AG08396 (cell line): ENCODE results near the gene HIRA.
"Not testable (repeated sequence)": the region's sequence is repeated elsewhere in the genome, so short reads cannot be mapped to it uniquely, and the experiment has no call there.

Experiments used
- DNase-seq: peaks from one replicate; pipeline ENCODE4 v3.0.0; 2012; ENCODE audit warnings: low spot score, mixed read lengths

The HIRA gene

DNA sequence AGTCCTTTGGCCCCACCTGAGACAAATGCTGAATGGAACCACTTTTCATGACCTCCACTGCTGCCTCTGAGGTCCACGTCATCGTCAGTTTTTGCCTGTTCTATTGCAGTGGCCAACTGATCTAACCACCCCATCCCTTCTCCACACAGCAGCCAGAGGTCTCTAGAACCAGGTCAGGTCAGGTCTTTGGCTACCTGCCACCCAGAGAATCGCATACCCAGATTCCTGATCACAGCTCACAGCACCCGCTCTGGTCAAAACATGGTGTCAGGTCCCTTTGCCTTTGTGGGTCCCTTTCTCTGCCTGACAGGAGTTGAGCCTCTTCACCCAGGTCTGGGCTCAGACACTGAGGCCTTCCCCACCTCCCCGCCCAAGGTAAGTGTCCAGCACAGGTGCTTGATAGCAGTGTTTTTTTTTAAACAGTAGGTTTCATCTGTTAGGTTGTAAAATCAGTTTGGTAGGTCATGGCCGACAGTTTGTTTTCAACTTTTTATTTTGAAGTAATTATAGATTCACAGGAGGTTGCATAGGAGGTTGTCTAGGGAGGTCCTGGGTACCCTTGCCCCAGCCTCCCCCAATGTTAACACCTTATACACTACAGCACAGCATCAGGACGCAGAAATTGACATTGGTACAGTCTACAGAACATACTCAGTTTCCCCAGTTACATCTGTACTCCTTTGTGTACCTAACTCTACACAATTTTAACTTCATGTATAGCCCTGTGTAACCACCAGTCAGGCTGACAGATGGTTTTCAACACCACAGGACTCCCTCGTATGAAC, 9.1 kb upstream of the HIRA start:
- DNase-seq, result no peak

DNA sequence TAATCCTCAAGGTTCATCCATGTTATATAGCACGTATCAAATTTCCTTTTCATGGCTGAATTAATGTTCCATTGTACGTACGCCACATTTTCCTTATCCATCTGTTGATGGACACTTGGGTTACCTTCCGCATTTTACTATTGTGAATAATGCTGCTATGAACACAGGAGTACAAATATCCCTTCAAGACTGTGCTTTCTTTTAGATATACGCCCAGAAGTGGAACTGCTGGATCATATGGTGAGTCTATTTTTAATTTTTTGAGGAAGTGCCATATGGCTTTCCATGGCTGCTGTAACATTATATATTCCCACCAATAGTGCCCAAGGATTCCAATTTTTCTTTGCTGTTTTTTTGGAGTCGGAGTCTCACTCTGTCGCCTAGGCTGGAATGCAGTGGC, 6.8 kb upstream of the HIRA start:
- no peak for DNase-seq

DNA sequence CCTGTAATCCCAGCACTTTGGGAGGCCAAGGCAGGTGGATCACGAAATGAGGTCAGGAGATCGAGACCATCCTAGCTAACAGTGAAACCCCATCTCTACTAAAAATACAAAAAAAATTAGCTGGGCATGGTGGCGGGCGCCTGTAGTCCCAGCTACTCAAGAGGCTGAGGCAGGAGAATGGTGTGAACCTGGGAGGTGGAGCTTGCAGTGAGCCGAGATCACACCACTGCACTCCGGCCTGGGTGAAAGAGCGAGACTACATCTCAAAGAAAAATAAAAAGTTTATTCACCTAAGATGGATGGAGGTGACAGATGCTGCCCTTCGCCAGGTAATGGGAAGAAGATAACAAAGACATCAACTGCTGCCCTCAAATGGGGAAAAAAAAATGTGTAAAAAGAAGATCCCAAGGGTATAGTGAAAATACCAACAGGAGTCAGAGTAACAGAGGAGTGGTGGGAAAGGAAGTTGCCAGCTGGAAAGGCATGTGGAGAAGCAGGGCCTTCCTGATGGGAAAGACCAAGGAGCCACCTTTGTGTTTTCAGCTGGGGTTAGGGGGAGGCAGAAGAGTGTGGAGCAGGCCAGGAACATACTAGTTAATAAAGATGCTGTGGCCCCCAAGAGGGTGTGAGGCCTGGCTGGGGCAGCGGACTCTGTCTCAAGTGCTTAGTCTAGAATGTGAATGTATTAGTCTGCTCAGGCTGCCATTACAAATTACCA, 5.1 kb upstream of the HIRA start:
- DNase-seq, result not testable (repeated sequence)

DNA sequence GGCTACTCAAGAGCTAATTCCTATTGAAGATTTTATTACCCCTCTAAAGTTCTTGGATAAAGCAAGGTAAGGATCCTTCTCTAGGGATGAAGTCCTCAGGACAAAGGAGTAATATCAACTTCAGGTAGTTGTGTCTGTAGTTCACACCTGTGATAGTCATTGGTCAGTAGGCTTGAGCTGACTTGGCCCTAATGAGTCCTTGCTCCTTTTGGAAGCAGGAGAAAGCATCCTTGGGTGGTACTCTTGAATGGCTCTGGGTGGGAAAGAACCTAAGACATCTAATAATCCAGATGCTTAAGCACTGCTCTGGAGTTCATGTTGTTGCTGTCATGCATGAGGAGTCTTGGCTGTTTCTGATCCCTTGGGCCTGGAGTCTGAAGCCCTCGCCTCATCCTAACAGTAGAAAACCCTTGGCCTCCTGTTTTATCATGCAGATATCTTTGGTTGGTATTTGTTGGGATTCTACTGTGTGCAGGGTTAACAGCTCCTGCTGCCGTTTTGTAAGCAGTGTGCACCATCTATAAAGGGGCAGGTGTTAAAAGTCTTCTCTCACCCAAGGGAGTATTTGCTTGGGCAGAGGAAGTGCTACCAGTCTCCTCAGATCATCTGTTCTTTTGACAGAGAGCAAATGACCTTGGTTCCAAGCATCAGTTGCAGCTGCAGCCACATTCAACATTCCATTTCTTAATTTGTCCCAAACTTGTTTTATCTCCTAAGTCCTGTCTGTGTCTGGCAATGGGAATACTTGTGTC, 3.5 kb upstream of the HIRA start:
- DNase-seq, result no peak

DNA sequence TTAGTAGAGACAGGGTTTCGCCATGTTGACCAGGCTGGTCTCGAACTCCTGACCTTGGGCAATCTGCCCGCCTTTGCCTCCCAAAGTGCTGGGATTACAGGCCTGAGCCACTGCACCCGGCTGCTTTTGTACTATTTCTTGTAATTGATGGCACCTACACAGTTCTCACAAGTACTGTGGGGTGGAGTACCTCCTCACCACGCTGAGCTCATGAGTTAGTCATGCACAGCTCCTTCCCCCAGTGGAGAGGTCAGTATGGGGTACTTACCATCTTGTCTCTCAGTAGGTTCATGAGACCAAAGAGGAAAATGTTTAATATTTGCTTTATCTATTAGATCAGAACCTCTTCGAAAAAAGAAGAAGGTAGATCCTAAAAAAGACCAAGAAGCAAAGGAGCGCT, 2.9 kb upstream of the HIRA start:
- no peak for DNase-seq

DNA sequence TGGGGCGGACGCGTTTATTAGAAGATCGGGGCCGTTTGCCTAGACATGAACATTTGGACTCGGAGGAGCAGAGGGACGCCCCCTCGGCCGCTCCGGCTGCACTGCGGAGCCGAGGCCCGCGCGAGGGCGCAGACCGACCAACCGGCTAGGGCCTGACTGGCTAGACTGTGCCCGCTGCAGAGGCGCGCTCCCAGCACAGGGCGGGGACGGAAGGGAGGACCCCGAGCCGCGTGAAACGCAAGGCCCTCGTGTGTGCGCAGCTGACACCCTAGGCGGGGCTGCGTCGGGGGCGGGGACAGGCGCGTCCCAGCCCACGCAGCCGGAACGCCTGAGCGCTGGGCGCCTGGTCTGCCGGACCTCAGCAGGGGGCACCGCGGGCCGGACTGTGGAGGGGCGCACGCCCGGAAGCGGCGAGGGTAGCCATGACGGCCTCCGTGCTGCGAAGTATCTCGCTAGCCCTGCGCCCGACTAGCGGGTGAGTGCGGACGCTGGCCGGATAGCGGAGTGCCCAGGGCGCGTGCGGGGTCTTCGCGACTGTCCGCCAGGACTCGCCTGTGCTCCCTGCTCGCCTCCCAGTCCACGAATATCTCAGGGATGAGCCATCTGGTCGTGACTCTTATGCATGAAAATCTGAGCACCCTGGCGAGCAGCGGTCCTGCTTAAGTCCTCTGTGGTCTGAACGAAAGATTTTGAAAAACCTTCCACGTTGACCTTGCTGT, 759 bp upstream of the HIRA start, which contains the start of gene MRPL40:
Gene MRPL40 (plus strand): TSS at position 413 of the 719 bp plus-strand sequence. CDS start 10 bp downstream, at position 423.
- peak; percentile 97 for DNase-seq

DNA sequence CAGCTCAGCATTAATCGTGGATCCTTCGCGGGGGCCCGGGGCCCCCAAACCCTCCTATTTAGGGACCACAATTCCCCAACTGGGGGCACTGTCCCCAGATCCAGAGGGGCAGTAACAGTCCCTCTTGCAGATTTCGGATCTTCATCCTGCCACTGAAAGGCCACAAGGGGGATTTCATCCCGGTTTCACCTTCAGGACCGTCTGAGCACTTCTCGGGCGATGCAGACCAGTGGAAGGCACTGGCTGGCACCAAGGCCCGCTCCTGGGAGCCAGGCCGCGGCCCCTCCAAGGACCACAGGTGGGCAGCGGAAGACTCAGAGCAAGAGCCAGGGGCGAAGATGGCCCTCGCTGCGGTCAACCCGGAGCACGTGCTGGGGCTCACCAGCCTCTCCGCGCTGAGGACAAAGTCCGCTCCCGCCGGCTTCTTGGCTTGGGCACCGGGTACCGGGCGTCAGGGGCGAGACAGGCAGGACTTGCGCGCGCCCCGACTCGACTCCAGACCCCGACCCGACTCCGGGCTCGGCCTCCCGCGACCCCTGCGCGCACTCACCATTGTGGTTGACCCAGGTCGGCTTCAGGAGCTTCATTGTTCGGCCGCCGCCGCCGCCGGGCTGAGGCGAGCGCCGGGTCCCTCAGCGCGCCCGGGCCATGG, 517 bp downstream of the HIRA start:
- DNase-seq, result peak; percentile 36

DNA sequence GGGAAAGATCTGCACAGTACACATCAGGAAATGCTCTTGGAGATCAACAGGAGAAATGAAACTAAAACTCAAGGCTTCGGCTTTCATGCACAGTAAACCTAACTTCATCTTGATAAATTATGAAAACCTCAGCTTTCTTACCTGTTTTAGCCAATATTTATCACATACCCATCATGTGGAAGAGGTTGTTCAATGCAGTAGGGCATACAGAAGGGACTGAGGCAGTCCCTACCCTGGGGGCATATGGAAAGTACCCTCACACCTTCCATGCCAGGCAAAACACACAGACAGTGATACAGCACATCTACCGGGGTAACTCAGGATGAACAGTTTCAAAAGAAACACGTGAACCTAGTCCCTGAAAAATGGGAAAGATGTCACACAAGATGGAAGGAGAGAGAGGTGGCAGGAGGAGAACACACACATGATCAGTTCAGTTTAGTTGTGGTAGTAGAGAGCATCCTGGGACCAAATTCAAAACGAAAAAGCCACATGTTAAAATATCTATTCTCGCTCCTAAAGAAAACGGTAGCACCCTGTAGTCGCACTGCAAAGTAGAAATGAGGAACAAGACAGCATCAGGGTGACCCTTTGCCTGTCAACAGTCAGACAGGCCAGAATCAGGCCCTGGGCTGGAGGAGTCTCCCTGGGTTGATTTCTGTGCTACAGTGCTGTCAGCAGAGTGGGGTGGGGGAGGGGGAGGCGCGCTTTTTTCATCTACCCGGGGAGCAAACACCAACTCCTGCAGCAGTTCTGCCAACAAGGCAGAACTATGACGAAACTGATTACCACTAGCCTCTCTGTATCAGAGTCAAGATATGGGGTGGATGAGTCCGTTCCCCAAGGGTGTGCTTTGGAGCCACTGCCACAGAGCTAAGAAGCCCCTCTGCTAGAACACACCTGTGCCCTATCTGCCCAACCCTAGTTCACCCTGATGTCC, 1.3 kb downstream of the HIRA start:
- peak; percentile 70 for DNase-seq

DNA sequence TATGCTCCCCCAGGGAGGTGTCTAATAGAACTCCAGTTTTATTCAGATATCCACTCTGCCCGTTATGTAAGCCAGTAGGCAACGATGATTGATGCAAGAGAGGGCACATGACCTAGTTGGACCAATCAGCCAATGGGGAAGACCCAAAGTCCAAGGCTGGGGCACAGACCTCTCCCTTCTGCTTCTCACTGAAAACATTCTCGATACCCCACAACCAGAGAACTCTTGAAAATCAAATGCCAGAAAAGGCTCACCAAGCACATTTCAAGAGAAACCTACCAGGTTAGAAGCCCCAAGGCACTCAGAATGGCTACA, 7.4 kb downstream of the HIRA start:
- DNase-seq, result no peak

DNA sequence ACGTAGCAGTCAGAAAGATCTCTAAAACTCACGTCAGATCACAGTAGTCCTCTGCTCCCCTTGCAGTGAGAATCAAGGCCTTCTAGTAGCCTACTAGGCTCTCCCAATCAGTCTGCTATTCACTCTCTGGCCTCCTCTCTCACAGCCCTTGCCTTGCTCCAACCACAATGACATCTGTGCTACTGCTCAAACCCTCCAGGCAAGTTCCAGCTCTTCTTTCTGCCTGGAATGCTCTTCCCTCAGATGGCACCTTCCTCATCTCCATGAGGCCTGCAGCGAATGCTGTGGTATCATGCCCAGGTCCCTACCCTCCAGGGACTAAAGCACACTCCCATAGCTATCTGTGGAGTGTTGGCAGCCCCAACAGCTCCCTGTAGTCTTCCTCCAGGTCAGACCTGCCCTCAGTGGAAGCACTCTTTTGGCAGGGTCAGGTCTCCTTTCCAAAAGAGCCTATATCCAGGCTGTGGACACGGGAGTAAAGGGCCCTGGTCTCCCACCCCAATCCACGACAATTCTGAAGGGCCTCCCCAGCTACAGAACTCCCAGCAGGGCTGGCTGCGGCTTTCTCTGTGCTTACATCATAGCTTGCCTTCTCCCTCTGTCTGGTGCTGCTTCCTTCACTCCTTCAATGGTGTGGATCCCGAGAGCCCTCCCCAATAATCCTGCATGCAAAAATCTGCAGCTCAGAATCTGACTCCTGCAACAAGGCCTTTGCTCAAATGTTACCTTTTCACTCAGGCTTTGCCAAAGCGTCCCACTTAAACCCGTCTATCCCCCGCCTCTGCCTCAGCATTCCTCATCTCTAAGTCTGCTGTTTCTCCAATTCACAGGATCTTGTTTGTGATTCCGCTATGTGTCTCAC, 8.9 kb downstream of the HIRA start:
- DNase-seq, result no peak

DNA sequence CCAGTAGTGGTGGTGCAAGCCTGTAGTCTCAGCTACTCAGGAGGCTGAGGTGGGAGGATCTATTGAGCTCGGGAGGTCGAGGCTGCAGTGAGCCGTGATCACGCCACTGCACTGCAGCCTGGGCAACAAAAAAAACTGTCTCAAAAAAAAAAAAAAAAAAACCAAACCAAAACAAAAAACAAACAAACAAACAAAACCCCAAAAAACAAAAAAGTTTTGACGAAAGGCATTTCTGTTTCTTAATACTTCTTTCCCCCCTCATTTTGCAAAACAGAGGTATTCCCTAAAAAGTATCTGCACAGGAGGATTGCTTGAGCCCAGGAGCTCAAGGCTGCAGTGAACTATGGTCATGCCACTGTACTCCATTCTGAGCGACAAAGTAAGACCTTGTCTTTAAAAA, 11.2 kb downstream of the HIRA start:
- no peak for DNase-seq

DNA sequence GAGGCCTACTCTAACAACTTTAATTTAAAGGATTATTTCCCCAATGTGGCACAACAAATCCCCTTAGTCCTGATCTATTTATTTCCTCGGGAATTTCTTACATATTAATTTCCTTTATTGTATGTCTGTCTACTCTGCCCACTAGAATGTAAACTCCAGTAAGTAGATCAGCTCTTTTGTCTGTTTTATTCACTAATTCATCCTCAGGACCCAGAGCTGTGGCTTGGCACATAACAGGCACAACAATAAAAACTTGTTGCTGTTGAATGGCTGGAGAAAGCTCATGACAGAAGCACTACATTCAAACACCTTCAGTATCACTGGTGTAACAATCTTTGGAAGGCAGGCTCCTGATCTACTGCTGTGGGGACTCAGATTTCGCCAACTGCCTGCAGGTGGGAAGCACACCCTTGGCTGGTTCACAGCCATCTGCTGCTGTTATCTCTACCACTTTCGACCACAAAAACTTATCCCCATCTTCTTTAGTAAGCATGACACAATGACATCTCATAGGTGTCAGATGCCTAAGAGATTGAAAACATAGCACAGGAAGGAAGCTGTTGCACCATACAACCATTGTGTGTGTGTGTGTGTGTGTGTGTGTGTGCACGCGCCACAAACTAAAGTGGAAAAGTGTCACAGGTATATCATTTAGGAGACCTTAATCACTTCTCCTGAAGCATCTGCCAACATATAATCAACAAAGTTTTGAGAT, 11.9 kb downstream of the HIRA start:
- DNase-seq, result no peak

DNA sequence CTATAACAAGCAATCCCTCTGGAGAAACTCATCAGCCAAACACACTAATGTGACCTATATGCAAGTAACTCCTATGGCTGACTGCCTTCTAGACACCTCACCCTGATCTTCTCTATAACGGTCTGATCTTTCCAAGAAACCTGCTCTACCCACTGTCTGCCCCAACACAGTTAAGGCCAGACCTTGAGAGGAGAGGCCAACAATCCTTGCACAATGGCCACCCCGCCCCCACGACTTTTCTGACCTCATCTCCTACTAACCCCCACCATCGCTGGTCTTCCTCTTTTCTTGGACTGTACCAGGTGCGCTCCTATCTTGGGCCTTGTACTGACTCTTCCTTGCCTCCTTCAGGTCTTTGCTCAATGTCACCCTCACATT, 12.5 kb downstream of the HIRA start:
- no peak for DNase-seq

DNA sequence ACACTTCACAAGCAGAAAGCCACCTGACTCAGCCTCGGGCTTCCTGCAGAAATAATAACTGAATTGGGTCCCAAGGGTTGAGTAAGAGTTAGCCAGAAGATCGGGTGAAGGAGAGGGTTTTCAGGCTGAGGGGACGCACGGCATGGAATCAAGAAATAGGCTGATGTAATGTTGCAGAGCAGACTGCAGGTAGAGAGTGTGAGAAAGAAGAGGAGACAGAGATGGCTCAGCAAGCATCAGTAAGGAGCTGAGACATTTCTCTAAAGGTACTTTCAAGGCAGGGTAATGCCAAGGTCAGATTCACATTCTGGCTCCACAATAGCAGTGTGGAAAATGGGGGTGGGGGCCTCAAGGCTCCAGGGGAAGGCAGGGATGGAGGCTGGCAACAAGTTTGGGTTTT, 18.6 kb downstream of the HIRA start:
- DNase-seq, result no peak

DNA sequence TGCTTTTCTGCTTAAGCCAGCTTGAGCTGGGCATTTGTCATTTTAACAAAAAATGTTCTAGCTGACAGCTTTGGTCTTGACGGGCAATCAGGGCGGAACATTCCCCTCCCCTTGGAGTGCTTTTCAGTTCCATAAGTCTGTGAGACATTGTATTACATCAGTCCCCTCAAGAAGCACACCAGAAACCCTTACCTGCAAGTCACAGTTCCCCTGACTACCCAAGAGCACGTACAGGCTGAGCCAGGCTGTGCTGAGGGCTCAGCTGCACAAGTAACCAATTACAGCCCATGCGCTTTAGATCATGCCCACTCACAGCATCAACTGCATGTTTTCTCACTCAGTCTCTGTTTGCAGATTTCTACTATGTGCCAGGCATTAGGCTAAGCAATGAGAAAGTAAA, 19.1 kb downstream of the HIRA start:
- no peak for DNase-seq

DNA sequence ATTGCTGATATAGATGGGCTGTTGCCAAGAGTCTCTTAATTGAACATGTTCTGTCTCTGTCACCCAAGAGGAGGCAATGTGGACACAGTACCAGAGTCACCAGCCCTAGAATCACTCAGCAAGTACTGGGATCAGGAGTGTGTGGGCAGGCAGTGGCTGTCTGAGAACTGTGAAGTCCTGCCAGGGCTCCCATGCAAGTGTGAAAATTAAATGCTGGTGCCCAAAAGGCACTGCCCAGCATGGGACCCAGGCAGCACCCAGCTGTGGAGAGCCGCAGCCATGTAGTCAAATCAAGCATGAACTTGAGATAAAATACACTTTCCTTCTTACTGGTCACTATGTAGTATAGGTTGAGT, 19.9 kb downstream of the HIRA start:
- DNase-seq, result no peak

DNA sequence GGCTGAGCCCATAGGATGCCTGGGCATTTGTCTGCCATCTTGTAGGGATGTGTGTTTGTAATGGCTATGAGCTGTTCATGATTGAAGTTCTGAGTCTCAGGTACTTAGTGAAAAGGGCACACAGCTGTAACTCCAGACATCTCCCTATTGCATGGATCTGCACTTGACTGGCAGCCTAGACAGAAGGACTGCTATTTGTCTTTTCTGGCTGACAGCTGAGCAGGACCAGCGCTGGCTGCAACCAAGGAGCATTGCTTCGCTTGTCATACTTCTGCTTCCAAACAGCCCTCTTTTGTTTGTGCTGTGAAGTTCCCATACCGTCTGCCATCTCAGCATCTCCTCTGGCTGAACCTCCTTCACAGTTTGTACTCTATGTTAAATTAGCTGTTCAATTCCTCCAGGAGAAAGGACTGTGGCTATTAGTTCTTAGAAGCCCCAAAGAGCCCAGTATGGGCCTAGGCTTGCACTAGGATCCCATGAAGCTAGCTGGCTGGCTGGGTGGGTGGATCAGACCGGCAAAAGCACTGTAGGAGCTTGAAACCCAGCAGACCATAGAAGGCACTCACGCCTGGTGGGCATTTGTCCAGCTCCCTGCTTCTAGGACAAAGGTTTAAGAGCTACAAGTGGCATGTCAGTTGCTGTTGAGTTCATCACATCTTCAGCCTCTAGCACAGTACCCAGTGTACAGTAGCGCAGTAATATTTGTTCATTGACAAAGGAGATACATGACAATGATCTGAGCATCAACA, 20.4 kb downstream of the HIRA start:
- DNase-seq, result no peak
